ENCODE results near the gene NT5M. TPM values are rescaled to one million over a fixed set of nuclear protein-coding genes. Genes with fewer than 3 reads are reported as not detected.
A peak's percentile ranks its signal among the peaks of the same experiment; 100 is the strongest.

Gene NT5M
- total RNA-seq, 6 experiments from 2014 or later: 0.51 to 3.0 (median 0.87) TPM

GRCh38 chr17:17387498-17388362, 84.6 kb downstream of the NT5M start:
- no peak for TF ChIP-seq POLR2A (IDR thresholded peaks at IDR 0.05)
- TF ChIP-seq, protein P1, sequence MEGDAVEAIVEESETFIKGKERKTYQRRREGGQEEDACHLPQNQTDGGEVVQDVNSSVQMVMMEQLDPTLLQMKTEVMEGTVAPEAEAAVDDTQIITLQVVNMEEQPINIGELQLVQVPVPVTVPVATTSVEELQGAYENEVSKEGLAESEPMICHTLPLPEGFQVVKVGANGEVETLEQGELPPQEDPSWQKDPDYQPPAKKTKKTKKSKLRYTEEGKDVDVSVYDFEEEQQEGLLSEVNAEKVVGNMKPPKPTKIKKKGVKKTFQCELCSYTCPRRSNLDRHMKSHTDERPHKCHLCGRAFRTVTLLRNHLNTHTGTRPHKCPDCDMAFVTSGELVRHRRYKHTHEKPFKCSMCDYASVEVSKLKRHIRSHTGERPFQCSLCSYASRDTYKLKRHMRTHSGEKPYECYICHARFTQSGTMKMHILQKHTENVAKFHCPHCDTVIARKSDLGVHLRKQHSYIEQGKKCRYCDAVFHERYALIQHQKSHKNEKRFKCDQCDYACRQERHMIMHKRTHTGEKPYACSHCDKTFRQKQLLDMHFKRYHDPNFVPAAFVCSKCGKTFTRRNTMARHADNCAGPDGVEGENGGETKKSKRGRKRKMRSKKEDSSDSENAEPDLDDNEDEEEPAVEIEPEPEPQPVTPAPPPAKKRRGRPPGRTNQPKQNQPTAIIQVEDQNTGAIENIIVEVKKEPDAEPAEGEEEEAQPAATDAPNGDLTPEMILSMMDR (IDR thresholded peaks at IDR 0.05): peak in 3 of 4 donors; percentile 19 to 40 (median 25)
- WGBS (ENCODE audit: insufficient coverage, low coverage, low lambda C conversion rate, missing lambda C conversion rate): 64% methylated on average over 4 of the region's 15 CpGs
- ATAC-seq (peak; percentile 79 to 93 (median 83)), DNase-seq (peak; percentile 42 to 73 (median 61))
- intact Hi-C loops (cut with DNase I): no loop called here
- no peaks in the 10 kb centered on the region for H3K36me3 ChIP-seq
- no peaks in the 10 kb centered on the region for H3K27me3 ChIP-seq
- peaks cover 0 to 9% (median 0%) of the 10 kb centered on the region in 4 donors for H3K4me1 ChIP-seq
- H3K27ac ChIP-seq: no peak overlapping the region
- H3K4me3 ChIP-seq: no peak overlapping the region
- H3K9me3 ChIP-seq: no peaks in the 10 kb centered on the region

DNA sequence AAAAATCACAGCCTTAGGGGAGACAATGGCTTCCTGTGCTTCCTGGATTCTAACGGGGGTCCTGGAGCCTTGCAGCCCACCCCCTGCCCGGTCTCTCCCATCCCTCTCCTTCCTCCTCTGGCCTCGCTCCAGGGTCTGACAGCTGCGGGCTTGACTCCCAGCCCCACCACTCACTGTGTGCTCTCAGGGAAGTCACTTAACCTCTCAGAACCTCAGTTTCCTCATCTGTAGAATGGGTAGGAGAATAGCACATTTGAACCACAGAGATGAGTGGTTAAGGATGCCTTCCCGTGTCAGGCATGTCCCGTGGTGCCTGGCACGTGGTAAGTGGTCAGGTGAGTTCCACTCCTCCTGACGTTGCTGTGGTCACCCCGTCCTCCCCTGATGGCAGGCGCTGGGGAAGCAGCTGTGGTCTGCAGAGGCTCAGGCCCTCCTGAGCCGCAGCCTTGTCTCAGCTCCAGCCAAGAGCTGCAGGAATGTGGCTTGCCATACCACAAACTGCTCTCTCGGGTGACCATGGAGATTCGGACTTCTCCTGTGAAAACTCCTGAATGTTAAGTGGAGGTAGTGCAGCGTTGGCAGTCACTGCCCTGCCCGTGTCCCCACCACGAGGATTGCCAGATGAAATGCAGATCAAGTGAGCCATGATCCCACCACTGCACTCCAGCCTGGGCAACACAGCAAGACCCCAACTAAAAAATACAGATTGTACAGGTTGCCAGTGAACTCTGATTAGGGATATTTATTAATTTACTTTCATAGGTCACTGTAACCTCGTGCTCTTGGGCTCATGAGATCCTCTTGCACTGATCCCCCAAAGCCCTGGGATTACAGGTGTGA, 85.7 kb downstream of the NT5M start:
- 98% methylated on average over 7 of the region's 17 CpGs for WGBS (ENCODE audit: insufficient coverage, low coverage, low lambda C conversion rate, missing lambda C conversion rate)
- ATAC-seq (no peak), DNase-seq (no peak)
- no peak overlapping the region for H3K4me3 ChIP-seq
- no peak overlapping the region for H3K27ac ChIP-seq
- H3K27me3 ChIP-seq: no peaks in the 10 kb centered on the region
- H3K9me3 ChIP-seq: no peaks in the 10 kb centered on the region
- TF ChIP-seq POLR2A (IDR thresholded peaks at IDR 0.05): no peak
- TF ChIP-seq, protein P1 (IDR thresholded peaks at IDR 0.05): no peak
- intact Hi-C loops (cut with DNase I): no loop called here
- H3K4me1 ChIP-seq: peaks cover 0 to 9% (median 0%) of the 10 kb centered on the region in 4 donors
- H3K36me3 ChIP-seq: no peaks in the 10 kb centered on the region

DNA sequence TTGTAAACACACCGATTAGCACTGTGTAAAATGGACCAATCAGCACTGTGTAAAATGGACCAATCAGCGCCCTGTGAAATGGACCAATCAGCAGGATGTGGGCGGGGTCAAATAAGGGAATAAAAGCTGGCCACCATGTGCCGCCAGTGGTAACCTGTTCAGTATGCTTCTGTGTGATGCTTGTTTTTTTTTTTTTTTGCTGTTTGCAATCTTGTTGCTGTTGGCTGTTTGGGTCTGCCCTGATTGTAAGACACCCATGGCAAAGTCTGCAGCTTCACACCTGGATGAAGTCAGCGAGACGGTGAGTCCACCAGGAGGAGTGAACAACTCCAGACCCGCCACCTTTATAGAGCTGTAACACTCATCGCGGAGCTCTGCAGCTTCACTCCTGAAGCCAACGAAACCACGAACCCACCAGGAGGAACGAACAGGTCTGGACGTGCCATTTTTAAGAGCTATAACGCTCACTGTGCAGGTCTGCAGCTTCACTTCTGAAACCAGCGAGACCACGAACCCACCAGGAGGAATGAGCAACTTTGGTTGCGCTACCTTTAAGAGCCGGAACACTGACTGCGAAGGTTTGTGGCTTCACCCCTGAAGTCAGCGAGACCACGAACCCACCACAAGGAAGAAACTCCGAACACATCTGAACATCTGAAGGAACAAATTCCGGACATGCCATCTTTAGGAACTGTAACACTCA, 88.6 kb downstream of the NT5M start:
- no peak for TF ChIP-seq POLR2A (IDR thresholded peaks at IDR 0.05)
- TF ChIP-seq, protein P1 (IDR thresholded peaks at IDR 0.05): no peak
- 59% methylated on average over 16 of the region's 23 CpGs for WGBS (ENCODE audit: insufficient coverage, low coverage, low lambda C conversion rate, missing lambda C conversion rate)
- peaks cover 0 to 9% (median 0%) of the 10 kb centered on the region in 4 donors for H3K4me1 ChIP-seq

GRCh38 chr17:17393976-17394375, 90.8 kb downstream of the NT5M start:
- H3K27ac ChIP-seq: no peak overlapping the region
- 70% methylated on average over 7 of the region's 12 CpGs for WGBS (ENCODE audit: insufficient coverage, low coverage, low lambda C conversion rate, missing lambda C conversion rate)
- DNase-seq (no peak), ATAC-seq (no peak)
- H3K9me3 ChIP-seq: no peaks in the 10 kb centered on the region
- TF ChIP-seq POLR2A (IDR thresholded peaks at IDR 0.05): no peak
- TF ChIP-seq, protein P1 (IDR thresholded peaks at IDR 0.05): no peak
- no peaks in the 10 kb centered on the region for H3K36me3 ChIP-seq
- no peaks in the 10 kb centered on the region for H3K27me3 ChIP-seq
- no peaks in the 10 kb centered on the region for H3K4me1 ChIP-seq
- intact Hi-C loops (cut with DNase I): no loop called here
- no peak overlapping the region for H3K4me3 ChIP-seq

More for the DNA sequence above, 88.6 kb downstream of the NT5M start:
- Histone ChIP-seq H3K9me3 (no peaks in the 10 kb centered on the region), H3K27ac (no peak overlapping the region), H3K27me3 (no peaks in the 10 kb centered on the region), H3K4me3 (no peak overlapping the region), H3K36me3 (no peaks in the 10 kb centered on the region)
- intact Hi-C loops (cut with DNase I): no loop called here
- no peak for DNase-seq
- ATAC-seq: no peak
